Measurements from ENCODE around the gene CCL19. TPM values are rescaled to one million over a fixed set of nuclear protein-coding genes. Genes with fewer than 3 reads are reported as not detected.

CCL19 gene
- total RNA-seq, 4 donors from 2014 or later = 1.2 TPM; not detected in 3

DNA sequence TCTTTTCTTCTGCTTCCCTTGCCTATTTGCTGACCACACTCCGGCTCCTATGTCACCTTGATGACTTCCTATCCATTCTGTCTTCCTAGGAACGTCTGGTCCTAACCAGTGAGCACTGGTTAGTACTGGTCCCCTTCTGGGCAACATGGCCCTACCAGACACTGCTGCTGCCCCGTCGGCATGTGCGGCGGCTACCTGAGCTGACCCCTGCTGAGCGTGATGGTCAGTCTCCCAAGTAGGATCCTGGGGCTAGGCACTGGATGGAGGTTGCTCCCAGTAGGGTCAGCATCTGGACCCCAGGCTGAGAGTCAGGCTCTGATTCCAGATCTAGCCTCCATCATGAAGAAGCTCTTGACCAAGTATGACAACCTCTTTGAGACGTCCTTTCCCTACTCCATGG is 42.4 kb downstream of the CCL19 start:
- no peak for ATAC-seq
- Histone ChIP-seq H3K27me3 (no peaks in the 10 kb centered on the region), H3K36me3 (peaks cover 0 to 24% of the 10 kb centered on the region in 2 donors), H3K9me3 (no peaks in the 10 kb centered on the region), H3K27ac (peak overlapping the region in 2 of 4 donors; percentile 87 to 94), H3K4me3 (no peak overlapping the region), H3K4me1 (peaks cover 2 to 63% (median 40%) of the 10 kb centered on the region in 3 donors)
- 82 to 90% methylated on average over 4 of the region's 8 CpGs for WGBS, 2 donors (ENCODE audit: low coverage in 1 of 2)
- TF ChIP-seq POLR2A (IDR thresholded peaks at IDR 0.05) = no peak
- TF ChIP-seq POLR2AphosphoS5 (IDR thresholded peaks at IDR 0.05) = no peak
- TF ChIP-seq, protein P1, sequence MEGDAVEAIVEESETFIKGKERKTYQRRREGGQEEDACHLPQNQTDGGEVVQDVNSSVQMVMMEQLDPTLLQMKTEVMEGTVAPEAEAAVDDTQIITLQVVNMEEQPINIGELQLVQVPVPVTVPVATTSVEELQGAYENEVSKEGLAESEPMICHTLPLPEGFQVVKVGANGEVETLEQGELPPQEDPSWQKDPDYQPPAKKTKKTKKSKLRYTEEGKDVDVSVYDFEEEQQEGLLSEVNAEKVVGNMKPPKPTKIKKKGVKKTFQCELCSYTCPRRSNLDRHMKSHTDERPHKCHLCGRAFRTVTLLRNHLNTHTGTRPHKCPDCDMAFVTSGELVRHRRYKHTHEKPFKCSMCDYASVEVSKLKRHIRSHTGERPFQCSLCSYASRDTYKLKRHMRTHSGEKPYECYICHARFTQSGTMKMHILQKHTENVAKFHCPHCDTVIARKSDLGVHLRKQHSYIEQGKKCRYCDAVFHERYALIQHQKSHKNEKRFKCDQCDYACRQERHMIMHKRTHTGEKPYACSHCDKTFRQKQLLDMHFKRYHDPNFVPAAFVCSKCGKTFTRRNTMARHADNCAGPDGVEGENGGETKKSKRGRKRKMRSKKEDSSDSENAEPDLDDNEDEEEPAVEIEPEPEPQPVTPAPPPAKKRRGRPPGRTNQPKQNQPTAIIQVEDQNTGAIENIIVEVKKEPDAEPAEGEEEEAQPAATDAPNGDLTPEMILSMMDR (IDR thresholded peaks at IDR 0.05) = no peak
- no peak for TF ChIP-seq EP300 (IDR thresholded peaks at IDR 0.05)

DNA sequence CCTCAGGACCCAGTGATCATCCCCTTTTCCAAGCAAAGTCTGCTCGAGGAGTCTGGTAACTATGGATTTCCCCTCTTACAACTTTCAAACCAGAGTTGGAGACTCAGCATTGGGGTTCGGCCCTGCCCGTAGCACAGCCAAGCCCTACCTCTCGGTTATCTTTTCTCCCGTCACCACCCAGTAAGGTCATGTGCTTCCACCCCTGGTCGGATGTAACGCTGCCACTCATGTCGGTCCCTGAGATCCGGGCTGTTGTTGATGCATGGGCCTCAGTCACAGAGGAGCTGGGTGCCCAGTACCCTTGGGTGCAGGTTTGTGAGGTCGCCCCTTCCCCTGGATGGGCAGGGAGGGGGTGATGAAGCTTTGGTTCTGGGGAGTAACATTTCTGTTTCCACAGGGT is 43.4 kb downstream of the CCL19 start:
- Histone ChIP-seq H3K4me3 (peak overlapping the region; percentile 62 to 69), H3K27me3 (no peaks in the 10 kb centered on the region), H3K4me1 (peaks cover 2 to 53% (median 30%) of the 10 kb centered on the region in 3 donors), H3K36me3 (peaks cover 0 to 24% of the 10 kb centered on the region in 2 donors), H3K27ac (peak overlapping the region in 3 of 4 donors; percentile 87 to 94 (median 89)), H3K9me3 (no peaks in the 10 kb centered on the region)
- ATAC-seq = no peak
- WGBS, 2 donors (ENCODE audit: low coverage in 1 of 2) = 26 to 60% methylated on average over 1 to 4 of the region's 10 CpGs
- TF ChIP-seq, protein P1 (IDR thresholded peaks at IDR 0.05) = no peak
- no peak for TF ChIP-seq POLR2AphosphoS5 (IDR thresholded peaks at IDR 0.05)
- no peak for TF ChIP-seq POLR2A (IDR thresholded peaks at IDR 0.05)
- no peak for TF ChIP-seq EP300 (IDR thresholded peaks at IDR 0.05)

DNA sequence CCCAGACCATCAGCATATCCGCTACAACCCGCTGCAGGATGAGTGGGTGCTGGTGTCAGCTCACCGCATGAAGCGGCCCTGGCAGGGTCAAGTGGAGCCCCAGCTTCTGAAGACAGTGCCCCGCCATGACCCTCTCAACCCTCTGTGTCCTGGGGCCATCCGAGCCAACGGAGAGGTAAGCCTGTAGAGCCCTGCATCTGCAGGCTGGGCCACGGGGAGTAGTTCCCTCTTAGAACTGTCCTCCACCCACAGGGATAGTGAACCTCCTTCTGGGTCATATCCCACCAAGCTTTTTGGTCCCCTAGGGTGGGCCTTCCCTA is 44.0 kb downstream of the CCL19 start:
- Histone ChIP-seq H3K36me3 (peaks cover 0 to 24% of the 10 kb centered on the region in 2 donors), H3K4me3 (peak overlapping the region; percentile 62 to 69), H3K27ac (peak overlapping the region; percentile 65 to 94 (median 88)), H3K27me3 (no peaks in the 10 kb centered on the region), H3K9me3 (no peaks in the 10 kb centered on the region), H3K4me1 (peaks cover 2 to 47% (median 24%) of the 10 kb centered on the region in 3 donors)
- ATAC-seq = no peak
- no peak for TF ChIP-seq POLR2A (IDR thresholded peaks at IDR 0.05)
- TF ChIP-seq, protein P1 (IDR thresholded peaks at IDR 0.05) = no peak
- no peak for TF ChIP-seq POLR2AphosphoS5 (IDR thresholded peaks at IDR 0.05)
- TF ChIP-seq EP300 (IDR thresholded peaks at IDR 0.05) = no peak
- WGBS, 2 donors (ENCODE audit: low coverage in 1 of 2) = 0% methylated on average over 1 to 3 of the region's 8 CpGs

DNA sequence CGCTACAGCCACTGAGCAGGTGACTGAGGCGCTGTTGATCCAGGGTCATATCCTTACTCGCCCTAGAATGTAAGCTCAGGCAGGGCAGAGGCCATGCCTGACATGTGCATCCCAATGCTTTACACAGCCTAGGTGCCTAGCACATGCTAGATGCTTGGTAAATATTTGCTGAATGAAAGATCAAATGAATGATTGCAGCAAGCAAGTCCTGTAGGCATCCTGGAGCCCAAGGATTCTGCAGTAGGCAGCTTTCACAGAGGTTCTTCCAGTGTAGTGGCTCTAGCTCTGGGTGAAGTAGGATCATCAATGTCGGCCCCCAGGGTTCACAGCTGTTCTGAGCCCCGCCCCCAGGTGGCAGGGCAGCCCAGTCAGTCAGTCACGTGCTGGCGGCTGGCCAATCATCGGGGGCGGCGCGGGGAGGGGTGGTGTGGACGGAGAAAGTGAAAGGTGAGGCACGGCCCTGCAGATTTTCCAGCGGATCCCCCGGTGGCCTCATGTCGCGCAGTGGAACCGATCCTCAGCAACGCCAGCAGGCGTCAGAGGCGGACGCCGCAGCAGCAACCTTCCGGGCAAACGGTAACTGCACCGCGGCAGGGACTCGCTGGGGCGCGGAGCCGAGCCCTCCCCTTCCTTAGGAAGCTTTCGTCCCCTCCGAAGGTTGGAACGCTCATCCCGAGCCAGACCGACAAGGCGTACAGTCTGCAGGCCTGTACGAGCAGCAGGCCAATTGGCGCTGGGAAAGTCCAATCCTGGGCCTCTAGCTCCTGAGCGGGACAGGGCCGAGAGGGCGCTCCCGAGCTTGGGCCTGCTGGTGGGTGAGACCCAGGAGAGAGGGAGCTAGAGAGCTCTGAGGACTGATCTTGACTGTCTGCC is 44.6 kb downstream of the CCL19 start, which contains the start of gene GALT:
TSS of gene GALT (plus strand) at position 465 of the 873 bp plus-strand sequence. CDS start at position 495, 30 bp downstream.
- ATAC-seq = peak; percentile 91
- H3K27me3 ChIP-seq = no peaks in the 10 kb centered on the region
- no peaks in the 10 kb centered on the region for H3K9me3 ChIP-seq
- peak within 1 kb of the TSS; percentile 65 to 94 (median 88) for H3K27ac ChIP-seq
- peak; percentile 67 for TF ChIP-seq POLR2AphosphoS5 (IDR thresholded peaks at IDR 0.05)
- TF ChIP-seq, protein P1 (IDR thresholded peaks at IDR 0.05) = peak in 3 of 4 experiments; percentile 41 to 59 (median 49)
- TF ChIP-seq POLR2A (IDR thresholded peaks at IDR 0.05) = peak; percentile 16 to 45
- TF ChIP-seq EP300 (IDR thresholded peaks at IDR 0.05) = no peak
- peak within 1 kb of the TSS; percentile 62 to 69 for H3K4me3 ChIP-seq
- H3K36me3 ChIP-seq = peaks cover 0 to 24% of the 10 kb centered on the region in 2 donors
- peaks cover 2 to 41% (median 21%) of the 10 kb centered on the region in 3 donors for H3K4me1 ChIP-seq
- WGBS, 2 donors (ENCODE audit: low coverage in 1 of 2) = 13 to 87% methylated on average over 2 to 7 of the region's 43 CpGs

Measured in gastroesophageal sphincter (tissue), 4 donors.